ENCODE results near the gene CCDC158. TPM values are rescaled to one million over a fixed set of nuclear protein-coding genes. Genes with fewer than 3 reads are reported as not detected.

Gene CCDC158
- total RNA-seq, 8 experiments from 2014 or later: 0.05 to 0.29 (median 0.18) TPM; not detected in 3

Other genes with a start within 250 kb of the CCDC158 start
- 100 to 1,000 TPM in 6 of 8 experiments, 10 to 100 TPM in 2; 79.7 to 230 (median 112) TPM for gene SCARB2, start 207.3 kb downstream of the CCDC158 start, total RNA-seq
- 10 to 100 TPM in 1 of 8 experiments, 1 to 10 TPM in 7; 1.8 to 14.8 (median 2.7) TPM for gene FAM47E, start 169.4 kb downstream of the CCDC158 start, total RNA-seq
- gene STBD1, start 114.4 kb downstream of the CCDC158 start, total RNA-seq: 10 to 100 TPM in 1 of 8 experiments, 1 to 10 TPM in 7; 1.4 to 14.1 (median 3.6) TPM
- 10 to 100 TPM in 3 of 8 experiments, 1 to 10 TPM in 3, under 1 TPM in 2; 0.49 to 51.0 (median 7.9) TPM for gene SHROOM3, start 14.1 kb upstream of the CCDC158 start, total RNA-seq